A549 (cell line): Measurements from ENCODE around the gene MBNL2. TPM values are rescaled to one million over a fixed set of nuclear protein-coding genes. Genes with fewer than 3 reads are reported as not detected.

Experiments
- ATAC-seq, 2 experiments: fragments of 200-7000 bp in 1 of 2; fragments of >200 bp in 1 of 2; cut with Nextera tagmentation in 1 of 2; cut with Tn5 transposase in 1 of 2; 3 replicates each; pipeline versions ENCODE4 v1.8.0 to v1.9.1; 2018 to 2020; ENCODE audit warnings: mild to moderate bottlenecking in 1 of 2, moderate library complexity in 1 of 2
- CTCF ChIA-PET: fragments of 300-600 bp; sonication (Branson Sonifier 250); formaldehyde crosslinking; extraction: SDS; loops from one replicate; lab custom pipeline; 2021; ENCODE audit warnings: antibody characterized with exemption, inconsistent platforms; lab: Yijun Ruan, JAX
- POLR2A ChIA-PET: fragments of 350-600 bp; formaldehyde crosslinking; extraction: SDS; loops from one replicate; lab custom pipeline; 2021; ENCODE audit warnings: antibody characterized with exemption, inconsistent platforms; lab: Yijun Ruan, JAX
- DNase-seq, 2 experiments: peaks; one replicate each; pipeline versions ENCODE4 v3.0.0 to v3.0.0-alpha.2; 2011 to 2016; ENCODE audit warnings: low read depth in 1 of 2, low spot score in 1 of 2
- FAIRE-seq: peaks from 2 replicates; lab custom pipeline; 2011; peaks lifted over from hg19 to GRCh38; lab: Jason Lieb, UNC
- H3K27ac ChIP-seq, 2 experiments: fragments of >200 bp; sonication (Bioruptor Twin); formaldehyde crosslinking; 3 replicates each; pipeline ENCODE4 v1.5.1; 2016 to 2017
- H3K4me1 ChIP-seq: fragments of >200 bp; sonication (Bioruptor Twin); formaldehyde crosslinking; 3 replicates; pipeline ENCODE4 v1.6.1; 2016
- H3K4me2 ChIP-seq: fragments of >200 bp; sonication (Bioruptor Twin); formaldehyde crosslinking; 3 replicates; pipeline ENCODE4 v1.6.1; 2016
- H3K4me3 ChIP-seq: fragments of >200 bp; sonication (Bioruptor Twin); formaldehyde crosslinking; 3 replicates; pipeline ENCODE4 v1.5.1; 2016
- H3K9me3 ChIP-seq: fragments of >200 bp; sonication (Bioruptor Twin); formaldehyde crosslinking; 3 replicates; pipeline ENCODE4 v1.6.1; 2016
- CBX2 ChIP-seq: fragments of 200-600 bp; sonication (generic); IDR thresholded peaks from 2 replicates; pipeline ENCODE4 v1.6.1; 2016; ENCODE audit warnings: low read depth, mild to moderate bottlenecking, borderline replicate concordance
- CEBPB ChIP-seq, 2 experiments: fragments of >200 bp in 1 of 2; sonication (Bioruptor Twin) in 1 of 2; formaldehyde crosslinking in 1 of 2; IDR thresholded peaks; 2 replicates each; pipeline ENCODE4 v1.6.1; 2012 to 2016
- CHD4 ChIP-seq: fragments of 200-600 bp; sonication (generic); IDR thresholded peaks from 2 replicates; pipeline ENCODE4 v1.6.1; 2016; ENCODE audit warnings: antibody characterized with exemption, mild to moderate bottlenecking, borderline replicate concordance
- EP300 ChIP-seq, 2 experiments: fragments of >200 bp; sonication (Bioruptor Twin); formaldehyde crosslinking; IDR thresholded peaks; 2 replicates in 1 of 2; 3 replicates in 1 of 2; pipeline ENCODE4 v1.6.1; 2016 to 2017
- ESRRA ChIP-seq: fragments of 150-350 bp; IDR thresholded peaks from 2 replicates; pipeline ENCODE4 v1.6.1; 2014; ENCODE audit warnings: mild to moderate bottlenecking, low read length, borderline replicate concordance
- FOSL2 ChIP-seq, 2 experiments: fragments of 450-650 bp in 1 of 2; fragments of >200 bp in 1 of 2; sonication (Bioruptor Twin) in 1 of 2; formaldehyde crosslinking; IDR thresholded peaks; 2 replicates each; pipeline versions ENCODE4 v1.5.0 to v1.6.1; 2016 to 2020; ENCODE audit warnings: mild to moderate bottlenecking in 1 of 2, moderate library complexity in 1 of 2
- FOXS1 ChIP-seq: fragments of 250-450 bp; sonication (Bioruptor Pico); IDR thresholded peaks from 2 replicates; pipeline ENCODE4 v1.5.0; 2020; ENCODE audit warnings: mild to moderate bottlenecking, moderate library complexity
- GATA3 ChIP-seq: IDR thresholded peaks from 2 replicates; pipeline ENCODE4 v1.6.1; 2012; ENCODE audit warnings: borderline replicate concordance
- HDAC2 ChIP-seq: fragments of 200-600 bp; sonication (generic); IDR thresholded peaks from 2 replicates; pipeline ENCODE4 v1.6.1; 2016
- HOXA7 ChIP-seq: fragments of 250-450 bp; sonication (Bioruptor Pico); IDR thresholded peaks from 2 replicates; pipeline ENCODE4 v1.5.0; 2020; ENCODE audit warnings: mild to moderate bottlenecking, moderate library complexity
- JUN ChIP-seq, 2 experiments: fragments of >200 bp; sonication (Bioruptor Twin); formaldehyde crosslinking; IDR thresholded peaks; 2 replicates in 1 of 2; 3 replicates in 1 of 2; pipeline ENCODE4 v1.6.1; 2016 to 2017
- JUNB ChIP-seq: fragments of >200 bp; sonication (Bioruptor Twin); formaldehyde crosslinking; IDR thresholded peaks from 2 replicates; pipeline ENCODE4 v1.6.1; 2016
- MYC ChIP-seq: IDR thresholded peaks from 2 replicates; pipeline ENCODE4 v1.6.1; 2012; ENCODE audit warnings: mild to moderate bottlenecking, inconsistent platforms, low read length, improper control_type of control experiment, borderline replicate concordance
- PHF8 ChIP-seq: fragments of 200-600 bp; sonication (generic); IDR thresholded peaks from 2 replicates; pipeline ENCODE4 v1.6.1; 2016; ENCODE audit warnings: low read depth, mild to moderate bottlenecking, antibody characterized with exemption, moderate library complexity, borderline replicate concordance
- RARB ChIP-seq: fragments of 250-450 bp; sonication (Bioruptor Pico); IDR thresholded peaks from 2 replicates; pipeline ENCODE4 v1.8.0; 2021; ENCODE audit warnings: mild to moderate bottlenecking, moderate library complexity
- SREBF2 ChIP-seq: fragments of 450-650 bp; IDR thresholded peaks from 2 replicates; pipeline ENCODE4 v1.6.1; 2014; ENCODE audit warnings: mild to moderate bottlenecking, moderate library complexity
- TFCP2L1 ChIP-seq: fragments of 250-450 bp; sonication (Bioruptor Pico); IDR thresholded peaks from 2 replicates; pipeline ENCODE4 v1.5.0; 2021; ENCODE audit warnings: mild to moderate bottlenecking
- TP53 ChIP-seq: fragments of 250-450 bp; sonication (Bioruptor Pico); IDR thresholded peaks from 2 replicates; pipeline ENCODE4 v1.5.0; 2021; ENCODE audit warnings: mild to moderate bottlenecking, moderate library complexity
- ZC3H11A ChIP-seq: fragments of 450-650 bp; IDR thresholded peaks from 2 replicates; pipeline ENCODE4 v1.6.1; 2014; ENCODE audit warnings: antibody characterized with exemption, mild to moderate bottlenecking
- ZFP36 ChIP-seq: fragments of 450-650 bp; IDR thresholded peaks from 2 replicates; pipeline ENCODE4 v1.6.1; 2014; ENCODE audit warnings: borderline replicate concordance; ENCODE audit not compliant: partially characterized antibody
- ZNF302 ChIP-seq: fragments of 250-450 bp; sonication (Bioruptor Pico); IDR thresholded peaks from 2 replicates; pipeline ENCODE4 v1.9.0; 2021; ENCODE audit warnings: inconsistent platforms, mild to moderate bottlenecking, moderate library complexity
- ZSCAN20 ChIP-seq: fragments of 250-450 bp; sonication (Bioruptor Pico); IDR thresholded peaks from 2 replicates; pipeline ENCODE4 v1.8.0; 2022; ENCODE audit warnings: mild to moderate bottlenecking, moderate library complexity
- WGBS: methylation state at CpG from one replicate; pipeline ENCODE4 v1.1.6; 2017; ENCODE audit errors: missing lambda C conversion rate; 5-methylcytosine and 5-hydroxymethylcytosine counted together
- polyA plus RNA-seq, 4 experiments: library from polyadenylated mRNA; depleted of rRNA in 3 of 4; stranded (reverse); fragments of >200 nt; fragmentation: RNase III in 1 of 4; extraction: RNeasy Plus Mini Kit Qiagen cat#74134 plus additional on column Dnase treatment in 1 of 4; gene quantifications; 2 replicates in 3 of 4; 3 replicates in 1 of 4; pipeline ENCODE4 v1.2.3, GENCODE V29; 2011 to 2017
- TF ChIP-seq, protein P1 (sequence below): fragments of >200 bp; sonication (Bioruptor Twin); formaldehyde crosslinking; IDR thresholded peaks from 2 replicates; pipeline ENCODE4 v1.6.1; 2016
- TF ChIP-seq, protein P2 (sequence below): IDR thresholded peaks from 2 replicates; pipeline ENCODE4 v1.6.1; 2012
- TF ChIP-seq, protein P3 (sequence below): IDR thresholded peaks from 2 replicates; pipeline ENCODE4 v1.6.1; 2012
- TF ChIP-seq, protein P4 (sequence below): fragments of 250-450 bp; sonication (Bioruptor Pico); IDR thresholded peaks from 2 replicates; pipeline ENCODE4 v1.5.0; 2020; ENCODE audit warnings: low read depth, mild to moderate bottlenecking, moderate library complexity
- TF ChIP-seq, protein P5 (sequence below): fragments of 200-600 bp; sonication (generic); IDR thresholded peaks from 2 replicates; pipeline ENCODE4 v1.6.1; 2016; ENCODE audit warnings: antibody characterized with exemption, mild to moderate bottlenecking, moderate library complexity

The MBNL2 gene
- polyA plus RNA-seq, 2 of the 4 experiments (the other 2 are of a cell fraction) = 18.7 to 20.6 TPM

DNA sequence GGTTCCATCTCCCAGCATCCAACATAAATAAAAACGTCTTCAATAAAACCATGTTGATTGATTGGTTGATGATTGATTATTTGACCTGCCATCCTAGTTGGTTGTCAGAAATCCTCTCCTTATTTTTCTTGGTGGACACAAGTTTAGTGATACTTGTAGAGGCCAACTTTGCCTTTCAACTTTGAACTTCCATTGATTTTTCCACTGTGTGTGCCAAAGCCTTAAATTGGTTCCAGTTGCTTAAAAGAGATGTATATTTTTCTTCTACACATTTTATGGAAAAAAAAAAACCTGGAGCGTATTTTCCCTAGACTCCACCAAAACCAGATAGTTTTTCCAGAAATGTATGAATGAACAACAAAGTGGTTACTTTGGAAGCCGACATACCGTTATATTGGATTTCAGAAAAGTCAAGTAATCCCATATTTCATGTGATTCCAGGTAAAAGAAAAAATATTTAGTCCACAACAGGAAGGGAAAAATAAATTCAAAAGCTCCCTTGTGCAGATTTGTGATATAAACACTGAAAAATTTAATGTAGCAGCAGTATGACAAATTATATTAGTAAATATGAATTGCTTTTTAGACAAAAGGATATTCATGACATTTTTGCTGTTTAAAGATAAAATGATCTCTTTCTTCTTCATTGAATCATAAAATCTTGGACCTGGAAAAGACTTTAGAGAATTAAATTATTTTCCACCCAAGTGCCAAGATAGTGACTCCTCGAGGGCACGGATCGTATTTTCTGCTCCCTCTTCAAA is 85.2 kb downstream of the MBNL2 start:
- ChIA-PET POLR2A (interaction anchor here (1.4 kb wide), 1 partner anchor 12 kb away, joined by 3 read pairs; no protein-coding TSS in a partner anchor), CTCF (interaction anchor here (0.6 kb wide), 1 partner anchor 45 kb away, joined by 4 read pairs; no protein-coding TSS in a partner anchor)
- H3K9me3 ChIP-seq = no peaks in the 10 kb centered on the region
- peak overlapping the region; percentile 80 for H3K4me2 ChIP-seq
- WGBS = 46% methylated on average over 7 of the region's 7 CpGs
- FAIRE-seq = no peak
- no peak overlapping the region for H3K4me3 ChIP-seq
- H3K27ac ChIP-seq = peak overlapping the region; percentile 82 to 91
- peaks cover 65% of the 10 kb centered on the region for H3K4me1 ChIP-seq
- TF ChIP-seq, protein P1, sequence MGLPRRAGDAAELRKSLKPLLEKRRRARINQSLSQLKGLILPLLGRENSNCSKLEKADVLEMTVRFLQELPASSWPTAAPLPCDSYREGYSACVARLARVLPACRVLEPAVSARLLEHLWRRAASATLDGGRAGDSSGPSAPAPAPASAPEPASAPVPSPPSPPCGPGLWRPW = no peak
- TF ChIP-seq, protein P2, sequence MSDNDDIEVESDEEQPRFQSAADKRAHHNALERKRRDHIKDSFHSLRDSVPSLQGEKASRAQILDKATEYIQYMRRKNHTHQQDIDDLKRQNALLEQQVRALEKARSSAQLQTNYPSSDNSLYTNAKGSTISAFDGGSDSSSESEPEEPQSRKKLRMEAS = no peak
- TF ChIP-seq, all 56 proteins: peak for 0
- ATAC-seq (no peak), DNase-seq (no peak)

DNA sequence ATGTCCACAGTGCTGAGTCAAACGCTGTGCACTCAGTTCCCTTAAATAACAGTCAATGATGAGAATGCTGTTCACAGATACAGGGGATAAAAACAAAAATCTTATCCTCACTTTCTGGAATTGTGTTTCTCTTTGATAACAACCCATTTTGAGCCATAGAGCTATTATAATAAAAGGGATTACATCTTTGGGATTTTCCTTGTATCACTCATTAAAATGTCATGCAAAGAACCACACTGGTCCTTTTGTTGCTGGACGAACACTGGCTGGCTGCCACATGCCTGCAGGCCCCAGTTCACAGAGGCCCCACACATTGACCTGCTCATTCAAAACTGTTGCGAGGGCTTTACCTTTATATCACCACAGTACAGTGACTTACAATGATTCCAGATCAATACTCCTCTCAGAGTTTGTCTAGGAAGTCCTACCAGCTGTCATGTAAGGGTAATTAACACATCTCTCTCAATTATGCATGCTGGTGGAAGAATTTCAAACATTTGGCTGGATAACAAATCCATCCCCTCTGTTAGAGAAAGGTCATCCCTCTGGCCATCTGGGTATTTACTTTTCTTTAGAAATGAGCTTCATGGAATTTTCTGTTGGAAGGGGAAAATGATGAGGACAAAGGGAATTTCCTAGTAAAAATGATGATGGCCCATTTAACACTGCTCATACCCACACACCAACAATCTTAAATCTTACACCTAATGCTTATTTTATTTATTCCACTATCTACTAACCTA is 85.9 kb downstream of the MBNL2 start:
- peaks cover 61% of the 10 kb centered on the region for H3K4me1 ChIP-seq
- H3K9me3 ChIP-seq = no peaks in the 10 kb centered on the region
- WGBS = 2% methylated on average over 3 of the region's 3 CpGs
- H3K4me2 ChIP-seq = peak overlapping the region; percentile 80
- no peak overlapping the region for H3K4me3 ChIP-seq
- H3K27ac ChIP-seq = peak overlapping the region; percentile 82 to 91
- DNase-seq (peak; percentile 50 to 70), ATAC-seq (peak; percentile 85 to 88), FAIRE-seq (peak; percentile 56)
- ChIA-PET POLR2A (interaction anchor here (0.7 to 1.4 kb wide), 2 partner anchors 11 to 86 kb away, joined by 3 read pairs; partner anchors contain the start of gene MBNL2), CTCF (interaction anchor here (0.6 kb wide), 1 partner anchor 46 kb away, joined by 4 read pairs; no protein-coding TSS in a partner anchor)
- TF ChIP-seq JUN (IDR thresholded peaks at IDR 0.05) (peak in 1 of 2 experiments; percentile 51; a peak in 1 of 5 replicates), CHD4 (no peak), FOXS1 (CRISPR knock-in tag) (no peak), SREBF2 (no peak), ZNF302 (no peak), ZSCAN20 (no peak), ZFP36 (no peak), FOSL2 (IDR thresholded peaks at IDR 0.05) (peak; percentile 16; the same call in 1 of the 2 replicates), FOSL2 (CRISPR knock-in tag; IDR thresholded peaks at IDR 0.05) (0 out of 2 replicates have a peak, but pooled peaks have one; percentile 6), TP53 (CRISPR knock-in tag) (no peak), HOXA7 (CRISPR knock-in tag) (no peak), TFCP2L1 (CRISPR knock-in tag) (no peak), RARB (CRISPR knock-in tag) (no peak), CEBPB (IDR thresholded peaks at IDR 0.05) (peak in 1 of 2 experiments; percentile 39; a peak in 1 of 4 replicates), JUNB (0 out of 2 replicates have a peak, but pooled peaks have one; percentile 24), EP300 (IDR thresholded peaks at IDR 0.05) (peak in 1 of 2 experiments; percentile 62; a peak in 1 of 5 replicates), GATA3 (peak; percentile 84), HDAC2 (no peak), PHF8 (no peak), MYC (no peak), CBX2 (no peak), ZC3H11A (no peak), ESRRA (no peak)
- TF ChIP-seq, protein P2 = peak; percentile 59; the same call in 1 of the 2 replicates
- TF ChIP-seq, protein P3, sequence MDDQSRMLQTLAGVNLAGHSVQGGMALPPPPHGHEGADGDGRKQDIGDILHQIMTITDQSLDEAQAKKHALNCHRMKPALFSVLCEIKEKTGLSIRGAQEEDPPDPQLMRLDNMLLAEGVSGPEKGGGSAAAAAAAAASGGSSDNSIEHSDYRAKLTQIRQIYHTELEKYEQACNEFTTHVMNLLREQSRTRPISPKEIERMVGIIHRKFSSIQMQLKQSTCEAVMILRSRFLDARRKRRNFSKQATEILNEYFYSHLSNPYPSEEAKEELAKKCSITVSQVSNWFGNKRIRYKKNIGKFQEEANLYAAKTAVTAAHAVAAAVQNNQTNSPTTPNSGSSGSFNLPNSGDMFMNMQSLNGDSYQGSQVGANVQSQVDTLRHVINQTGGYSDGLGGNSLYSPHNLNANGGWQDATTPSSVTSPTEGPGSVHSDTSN = no peak
- TF ChIP-seq, protein P4, sequence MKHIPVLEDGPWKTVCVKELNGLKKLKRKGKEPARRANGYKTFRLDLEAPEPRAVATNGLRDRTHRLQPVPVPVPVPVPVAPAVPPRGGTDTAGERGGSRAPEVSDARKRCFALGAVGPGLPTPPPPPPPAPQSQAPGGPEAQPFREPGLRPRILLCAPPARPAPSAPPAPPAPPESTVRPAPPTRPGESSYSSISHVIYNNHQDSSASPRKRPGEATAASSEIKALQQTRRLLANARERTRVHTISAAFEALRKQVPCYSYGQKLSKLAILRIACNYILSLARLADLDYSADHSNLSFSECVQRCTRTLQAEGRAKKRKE (CRISPR knock-in tag) = peak; percentile 43; the same call in 1 of the 2 replicates
- TF ChIP-seq, protein P5, sequence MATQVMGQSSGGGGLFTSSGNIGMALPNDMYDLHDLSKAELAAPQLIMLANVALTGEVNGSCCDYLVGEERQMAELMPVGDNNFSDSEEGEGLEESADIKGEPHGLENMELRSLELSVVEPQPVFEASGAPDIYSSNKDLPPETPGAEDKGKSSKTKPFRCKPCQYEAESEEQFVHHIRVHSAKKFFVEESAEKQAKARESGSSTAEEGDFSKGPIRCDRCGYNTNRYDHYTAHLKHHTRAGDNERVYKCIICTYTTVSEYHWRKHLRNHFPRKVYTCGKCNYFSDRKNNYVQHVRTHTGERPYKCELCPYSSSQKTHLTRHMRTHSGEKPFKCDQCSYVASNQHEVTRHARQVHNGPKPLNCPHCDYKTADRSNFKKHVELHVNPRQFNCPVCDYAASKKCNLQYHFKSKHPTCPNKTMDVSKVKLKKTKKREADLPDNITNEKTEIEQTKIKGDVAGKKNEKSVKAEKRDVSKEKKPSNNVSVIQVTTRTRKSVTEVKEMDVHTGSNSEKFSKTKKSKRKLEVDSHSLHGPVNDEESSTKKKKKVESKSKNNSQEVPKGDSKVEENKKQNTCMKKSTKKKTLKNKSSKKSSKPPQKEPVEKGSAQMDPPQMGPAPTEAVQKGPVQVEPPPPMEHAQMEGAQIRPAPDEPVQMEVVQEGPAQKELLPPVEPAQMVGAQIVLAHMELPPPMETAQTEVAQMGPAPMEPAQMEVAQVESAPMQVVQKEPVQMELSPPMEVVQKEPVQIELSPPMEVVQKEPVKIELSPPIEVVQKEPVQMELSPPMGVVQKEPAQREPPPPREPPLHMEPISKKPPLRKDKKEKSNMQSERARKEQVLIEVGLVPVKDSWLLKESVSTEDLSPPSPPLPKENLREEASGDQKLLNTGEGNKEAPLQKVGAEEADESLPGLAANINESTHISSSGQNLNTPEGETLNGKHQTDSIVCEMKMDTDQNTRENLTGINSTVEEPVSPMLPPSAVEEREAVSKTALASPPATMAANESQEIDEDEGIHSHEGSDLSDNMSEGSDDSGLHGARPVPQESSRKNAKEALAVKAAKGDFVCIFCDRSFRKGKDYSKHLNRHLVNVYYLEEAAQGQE = no peak
